HEK293T (cell line): Measurements from ENCODE around the gene PREX1.
A peak's percentile ranks its signal among the peaks of the same experiment; 100 is the strongest.

Experiments used
- CTCF ChIA-PET: fragments of 350-600 bp; formaldehyde crosslinking; extraction: SDS; loops from one replicate; lab custom pipeline; 2021; ENCODE audit warnings: antibody characterized with exemption, inconsistent platforms; lab: Yijun Ruan, JAX
- POLR2A ChIA-PET: fragments of 350-600 bp; formaldehyde crosslinking; extraction: SDS; loops from one replicate; lab custom pipeline; 2020; ENCODE audit warnings: antibody characterized with exemption, inconsistent platforms; lab: Yijun Ruan, JAX
- DNase-seq: peaks from one replicate; pipeline ENCODE4 v3.0.0; 2012; ENCODE audit warnings: mixed read lengths; ENCODE audit errors: extremely low spot score
- ARNT ChIP-seq: fragments of 450-650 bp; IDR thresholded peaks from 2 replicates; pipeline ENCODE4 v1.6.1; 2017; ENCODE audit warnings: mild to moderate bottlenecking
- BHLHE40 ChIP-seq: fragments of 450-650 bp; IDR thresholded peaks from 2 replicates; pipeline ENCODE4 v1.6.1; 2016; ENCODE audit warnings: mild to moderate bottlenecking, moderate library complexity, borderline replicate concordance
- CTBP1 ChIP-seq: fragments of 450-650 bp; IDR thresholded peaks from 2 replicates; pipeline ENCODE4 v1.6.1; 2016; ENCODE audit warnings: borderline replicate concordance
- ELF4 ChIP-seq: fragments of 450-650 bp; IDR thresholded peaks from 2 replicates; pipeline ENCODE4 v1.6.1; 2017; ENCODE audit warnings: antibody characterized with exemption
- FOXA1 ChIP-seq: fragments of 450-650 bp; IDR thresholded peaks from 2 replicates; pipeline ENCODE4 v1.6.1; 2016; ENCODE audit warnings: mild to moderate bottlenecking
- FOXK2 ChIP-seq: fragments of 450-650 bp; IDR thresholded peaks from 2 replicates; pipeline ENCODE4 v1.6.1; 2016; ENCODE audit warnings: mild to moderate bottlenecking
- FOXM1 ChIP-seq: fragments of 450-650 bp; IDR thresholded peaks from 2 replicates; pipeline ENCODE4 v1.6.1; 2017; ENCODE audit warnings: mild to moderate bottlenecking, borderline replicate concordance
- HDGF ChIP-seq: fragments of 450-650 bp; IDR thresholded peaks from 2 replicates; pipeline ENCODE4 v1.6.1; 2017; ENCODE audit warnings: antibody characterized with exemption, borderline replicate concordance
- L3MBTL2 ChIP-seq: fragments of 450-650 bp; conservative IDR thresholded peaks from 2 replicates; pipeline ENCODE4 v1.6.1; 2016; ENCODE audit warnings: mild to moderate bottlenecking
- LEF1 ChIP-seq: fragments of 450-650 bp; IDR thresholded peaks from 2 replicates; pipeline ENCODE4 v1.6.1; 2017; ENCODE audit warnings: mild to moderate bottlenecking, borderline replicate concordance
- NFRKB ChIP-seq: fragments of 450-650 bp; IDR thresholded peaks from 2 replicates; pipeline ENCODE4 v1.6.1; 2016; ENCODE audit warnings: mild to moderate bottlenecking, moderate library complexity
- SP1 ChIP-seq: fragments of 450-650 bp; IDR thresholded peaks from 2 replicates; pipeline ENCODE4 v1.6.1; 2017
- SUZ12 ChIP-seq: fragments of 450-650 bp; IDR thresholded peaks from 2 replicates; pipeline ENCODE4 v1.6.1; 2016; ENCODE audit warnings: mild to moderate bottlenecking
- TARDBP ChIP-seq: fragments of 450-650 bp; IDR thresholded peaks from 2 replicates; pipeline ENCODE4 v1.6.1; 2016
- ZNF384 ChIP-seq: fragments of 450-650 bp; IDR thresholded peaks from 2 replicates; pipeline ENCODE4 v1.6.1; 2016
- TF ChIP-seq, protein P1 (sequence below): fragments of 450-650 bp; IDR thresholded peaks from 2 replicates; pipeline ENCODE4 v1.6.1; 2016

The PREX1 gene

DNA sequence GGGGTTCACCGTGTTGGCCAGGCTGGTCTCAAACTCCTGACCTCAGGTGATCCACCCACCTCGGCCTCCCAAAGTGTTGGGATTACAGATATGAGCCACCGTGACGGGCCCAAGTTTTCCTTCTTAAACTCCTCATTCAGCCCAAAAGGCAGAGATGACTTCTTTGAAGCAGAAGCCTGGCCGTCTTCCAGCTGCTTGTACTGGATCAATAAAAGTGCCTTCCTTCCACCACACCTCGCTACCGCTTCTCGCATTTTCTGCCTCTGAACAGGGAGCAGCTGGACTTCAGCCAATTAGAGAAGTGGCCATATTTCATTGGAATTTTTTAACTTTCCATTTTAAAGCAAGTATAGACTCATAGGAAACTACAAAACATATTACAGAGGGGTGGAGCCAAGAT is 241.1 kb downstream of the PREX1 start:
- ChIA-PET CTCF (no interaction called here), POLR2A (no interaction called here)
- no peak for TF ChIP-seq TARDBP
- TF ChIP-seq SUZ12: no peak
- TF ChIP-seq HDGF: no peak
- TF ChIP-seq ARNT: no peak
- TF ChIP-seq, protein P1, sequence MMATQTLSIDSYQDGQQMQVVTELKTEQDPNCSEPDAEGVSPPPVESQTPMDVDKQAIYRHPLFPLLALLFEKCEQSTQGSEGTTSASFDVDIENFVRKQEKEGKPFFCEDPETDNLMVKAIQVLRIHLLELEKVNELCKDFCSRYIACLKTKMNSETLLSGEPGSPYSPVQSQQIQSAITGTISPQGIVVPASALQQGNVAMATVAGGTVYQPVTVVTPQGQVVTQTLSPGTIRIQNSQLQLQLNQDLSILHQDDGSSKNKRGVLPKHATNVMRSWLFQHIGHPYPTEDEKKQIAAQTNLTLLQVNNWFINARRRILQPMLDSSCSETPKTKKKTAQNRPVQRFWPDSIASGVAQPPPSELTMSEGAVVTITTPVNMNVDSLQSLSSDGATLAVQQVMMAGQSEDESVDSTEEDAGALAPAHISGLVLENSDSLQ: no peak
- no peak for TF ChIP-seq BHLHE40
- TF ChIP-seq LEF1: no peak
- TF ChIP-seq FOXA1: no peak
- TF ChIP-seq NFRKB: no peak
- no peak for TF ChIP-seq FOXK2
- TF ChIP-seq CTBP1: no peak
- DNase-seq: no peak

DNA sequence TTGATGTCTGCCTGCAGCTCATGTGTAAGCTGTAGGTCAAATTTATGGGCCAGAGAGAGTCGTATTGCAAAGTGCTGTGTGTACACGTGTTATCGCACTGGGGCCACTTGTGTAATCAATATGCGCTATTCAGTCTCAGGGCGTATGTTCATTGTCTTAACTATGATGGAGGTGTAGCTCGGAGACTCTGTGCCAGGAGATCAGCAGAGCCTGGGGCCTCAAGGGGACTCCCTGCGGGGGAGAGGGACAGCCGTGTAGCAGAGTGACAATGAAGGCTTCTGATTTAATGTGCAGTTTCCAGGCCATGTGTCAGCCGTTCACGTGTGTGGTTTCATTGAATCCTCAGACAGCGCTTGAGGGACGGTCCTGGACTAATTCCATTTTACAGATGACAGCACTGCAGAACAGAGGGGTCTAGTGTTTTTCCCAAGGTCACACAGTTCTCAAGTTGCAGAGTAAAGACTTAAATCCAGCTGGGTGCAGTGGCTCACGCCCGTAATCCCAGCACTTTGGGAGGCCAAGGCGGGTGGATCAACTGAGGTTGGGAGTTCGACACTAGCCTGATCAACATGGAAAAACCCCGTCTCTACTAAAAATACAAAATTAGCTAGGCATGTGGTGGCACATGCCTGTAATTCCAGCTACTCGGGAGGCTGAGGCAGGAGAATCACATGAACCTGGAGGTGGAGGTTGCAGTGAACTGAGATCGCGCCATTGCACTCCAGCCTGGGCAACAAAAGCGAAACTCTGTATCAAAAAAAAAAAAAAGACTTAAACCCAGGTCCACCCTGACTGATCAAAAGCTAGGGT is 242.5 kb downstream of the PREX1 start:
- TF ChIP-seq FOXK2 (no peak), L3MBTL2 (peak; percentile 37; the same call in 1 of the 2 replicates)
- TF ChIP-seq, protein P1: peak; percentile 61
- POLR2A ChIA-PET: no interaction called here
- peak; percentile 13 for DNase-seq
- CTCF ChIA-PET: interaction anchor here (1.4 kb wide), 1 partner anchor 35 kb away, joined by 3 read pairs; no protein-coding TSS in a partner anchor

DNA sequence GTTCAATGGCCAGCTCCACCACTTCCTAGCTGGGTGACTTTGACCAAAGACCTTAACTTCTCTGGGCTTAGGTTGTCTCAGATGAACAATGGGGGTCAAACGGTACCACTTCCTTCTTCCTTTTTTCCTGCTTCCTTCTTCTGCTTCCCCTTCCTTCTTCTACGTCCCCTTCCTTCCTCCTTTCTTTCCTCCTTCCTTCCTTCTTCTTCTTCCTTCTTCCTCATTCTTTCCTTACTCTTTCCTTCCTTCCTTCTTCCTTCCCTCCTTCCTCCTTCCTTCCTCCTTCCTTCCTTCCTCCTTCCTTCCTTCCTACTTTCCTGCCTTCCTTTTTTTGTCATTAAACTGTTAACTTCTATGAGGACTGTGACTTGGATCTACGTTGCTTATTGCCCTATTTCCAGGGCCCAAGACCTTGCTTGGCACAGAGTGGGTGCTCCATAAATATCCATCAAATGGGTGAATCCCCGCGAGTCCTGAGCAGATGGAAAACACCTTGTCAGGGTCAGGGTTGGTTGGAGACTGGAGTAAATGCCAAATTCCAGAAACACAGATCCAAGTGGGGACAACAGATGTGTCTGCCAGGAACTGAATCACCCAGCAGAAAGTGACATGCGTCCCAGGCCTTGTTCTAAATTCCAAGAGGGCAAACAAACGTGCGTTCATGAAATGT is 243.3 kb downstream of the PREX1 start:
- POLR2A ChIA-PET: no interaction called here
- TF ChIP-seq, protein P1: no peak
- TF ChIP-seq BHLHE40 (no peak), ELF4 (no peak), NFRKB (no peak), ZNF384 (no peak), SUZ12 (no peak), SP1 (no peak), FOXM1 (no peak)
- no peak for DNase-seq
- CTCF ChIA-PET: interaction anchor here (1.4 kb wide), 1 partner anchor 36 kb away, joined by 3 read pairs; no protein-coding TSS in a partner anchor

DNA sequence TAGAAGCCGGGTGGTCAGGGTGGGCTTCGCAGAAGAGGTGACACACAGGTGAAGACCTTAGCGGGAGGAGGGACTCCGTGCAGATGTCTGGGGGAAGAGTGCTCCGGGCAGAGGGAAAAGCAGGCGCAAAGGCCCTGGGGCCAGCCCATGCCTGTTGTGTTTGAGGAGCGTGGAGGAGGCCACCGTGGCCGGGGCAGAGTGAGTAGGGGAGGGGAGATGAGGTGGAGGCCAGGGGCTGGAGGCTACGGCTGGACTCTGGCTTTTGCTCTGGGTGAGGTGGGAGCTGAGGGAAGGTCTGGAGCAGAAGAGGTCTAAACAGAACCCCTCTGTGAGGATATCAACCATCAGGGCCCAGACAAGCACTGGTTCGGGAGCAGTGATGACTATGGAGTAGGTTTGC is 244.0 kb downstream of the PREX1 start:
- no peak for DNase-seq
- TF ChIP-seq NFRKB (no peak), CTBP1 (no peak), L3MBTL2 (no peak), ZNF384 (no peak), TARDBP (no peak), SUZ12 (no peak), FOXA1 (no peak), FOXK2 (no peak), HDGF (no peak), BHLHE40 (no peak), ELF4 (no peak), SP1 (no peak), ARNT (no peak), FOXM1 (no peak)
- TF ChIP-seq, protein P1: no peak
- POLR2A ChIA-PET: no interaction called here
- CTCF ChIA-PET: no interaction called here

DNA sequence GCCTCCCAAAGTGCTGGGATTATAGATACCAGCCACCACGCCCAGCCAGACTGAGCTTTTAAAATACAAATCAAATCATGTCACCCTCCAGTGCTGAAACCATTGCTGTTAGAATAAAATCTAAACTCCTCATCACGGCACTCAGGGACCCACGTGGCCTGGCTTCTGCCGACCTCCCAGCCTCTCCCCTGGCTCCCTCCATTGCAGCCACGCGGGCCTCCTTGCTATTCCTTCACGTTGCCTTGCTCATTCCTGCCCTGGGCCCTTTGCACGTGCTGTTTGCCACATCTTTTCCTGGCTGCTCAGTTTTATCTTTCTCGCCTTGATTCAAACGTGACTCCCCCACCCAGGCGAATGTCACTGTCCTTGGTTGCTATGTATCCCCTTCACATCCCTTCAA is 244.6 kb downstream of the PREX1 start:
- TF ChIP-seq NFRKB (no peak), FOXA1 (no peak), SUZ12 (no peak), ARNT (no peak)
- DNase-seq: no peak
- POLR2A ChIA-PET: no interaction called here
- CTCF ChIA-PET: no interaction called here

DNA sequence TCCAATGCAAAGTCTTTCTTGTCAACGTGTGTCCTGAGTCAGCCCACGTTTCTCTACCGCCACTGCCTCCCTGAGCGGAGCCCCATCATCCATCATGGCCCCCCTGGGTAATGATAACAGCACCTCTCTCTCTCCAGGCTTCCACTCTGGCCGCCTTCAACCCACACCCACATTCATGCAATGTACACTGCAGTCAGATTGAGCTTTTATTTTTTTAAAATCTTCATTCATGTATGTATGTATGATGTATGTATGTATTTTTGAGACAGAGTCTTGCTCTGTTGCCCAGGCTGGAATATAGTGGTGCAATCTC is 245.2 kb downstream of the PREX1 start:
- CTCF ChIA-PET: no interaction called here
- DNase-seq: no peak
- TF ChIP-seq FOXK2: no peak
- POLR2A ChIA-PET: no interaction called here
